ENCODE data around the gene KRTAP17-1.
"Not testable (repeated sequence)": the region's sequence is repeated elsewhere in the genome, so short reads cannot be mapped to it uniquely, and the experiment has no call there.

KRTAP17-1 gene, protein sequence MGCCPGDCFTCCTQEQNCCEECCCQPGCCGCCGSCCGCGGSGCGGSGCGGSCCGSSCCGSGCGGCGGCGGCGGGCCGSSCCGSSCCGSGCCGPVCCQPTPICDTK

DNA sequence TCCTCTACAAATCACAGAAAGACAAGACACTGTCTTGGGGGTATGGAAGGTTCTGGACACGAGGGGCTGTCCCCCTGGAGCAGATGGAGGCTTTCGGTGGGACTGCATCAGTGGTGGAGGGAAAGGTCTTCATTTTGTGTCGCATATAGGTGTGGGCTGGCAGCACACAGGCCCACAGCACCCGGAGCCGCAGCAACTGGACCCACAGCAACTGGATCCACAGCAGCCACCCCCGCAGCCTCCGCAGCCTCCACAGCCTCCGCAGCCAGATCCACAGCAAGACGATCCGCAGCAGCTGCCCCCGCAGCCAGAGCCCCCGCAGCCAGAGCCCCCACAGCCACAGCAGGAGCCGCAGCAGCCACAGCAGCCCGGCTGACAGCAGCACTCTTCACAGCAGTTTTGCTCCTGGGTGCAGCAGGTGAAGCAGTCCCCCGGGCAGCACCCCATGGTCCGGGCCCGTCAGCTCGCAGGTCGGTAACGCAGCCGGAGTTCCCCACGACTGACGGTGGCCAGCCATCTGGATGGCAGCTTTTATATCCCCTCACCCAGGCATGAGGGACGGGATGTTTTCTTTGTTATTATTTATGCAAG is at the start of gene KRTAP17-1:
KRTAP17-1 (minus strand) TSS at position 507 of the 591 bp plus-strand sequence; CDS start at position 447, 60 bp downstream.
- DNase-seq: no peak

DNA sequence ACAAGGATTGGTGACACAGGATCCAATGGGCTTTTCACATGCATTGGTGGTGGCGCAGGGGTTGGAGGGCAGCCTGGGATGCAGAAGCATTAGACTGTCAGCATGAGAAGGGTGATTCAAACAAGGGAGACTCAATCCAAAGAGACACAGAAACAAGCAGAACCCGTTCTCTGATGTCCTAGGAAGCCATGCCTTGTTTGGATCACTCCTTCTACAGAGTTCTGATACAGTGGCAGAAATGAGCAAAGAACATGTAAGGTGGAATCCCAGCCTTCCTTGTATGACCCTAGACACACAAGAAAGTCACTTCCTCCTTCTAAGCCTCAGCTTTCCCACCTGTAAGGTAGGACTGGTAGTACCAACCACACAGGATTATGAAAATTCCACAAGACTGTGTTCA is 48.4 kb upstream of the KRTAP17-1 start:
- no peak for DNase-seq

DNA sequence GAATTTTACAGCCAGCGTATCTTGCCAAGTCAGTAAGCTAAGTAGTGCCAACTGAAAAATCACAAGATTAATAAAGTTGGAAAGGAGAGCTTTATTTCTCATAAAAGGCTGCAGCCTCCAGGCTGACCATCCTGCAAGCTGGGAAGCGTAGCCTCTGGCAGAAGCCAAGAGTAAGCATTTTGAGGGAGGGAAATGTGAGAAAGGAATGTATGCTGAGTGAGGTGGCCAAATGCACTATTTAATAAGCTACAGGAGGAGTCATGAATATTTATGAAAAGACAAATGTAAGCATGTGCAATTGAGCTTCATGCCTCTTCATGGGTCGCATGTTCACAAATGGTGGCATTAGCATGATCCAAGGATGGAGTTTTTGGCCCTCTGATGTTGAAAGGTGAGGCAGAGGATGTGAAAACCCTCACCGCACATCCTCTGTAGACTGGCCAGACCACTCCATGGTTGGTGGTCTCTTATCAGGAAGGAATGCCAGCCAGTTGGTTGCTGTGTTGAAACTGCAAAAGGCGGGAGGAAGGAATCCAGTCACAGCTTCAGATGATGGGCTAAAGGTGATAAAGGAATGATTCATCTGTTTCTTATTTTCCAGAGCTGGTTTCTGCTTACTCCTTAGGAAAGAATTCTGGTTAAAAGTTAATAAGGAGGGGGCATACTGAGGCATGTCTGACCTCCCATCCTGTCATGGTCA is 44.9 kb upstream of the KRTAP17-1 start:
- DNase-seq: no peak

DNA sequence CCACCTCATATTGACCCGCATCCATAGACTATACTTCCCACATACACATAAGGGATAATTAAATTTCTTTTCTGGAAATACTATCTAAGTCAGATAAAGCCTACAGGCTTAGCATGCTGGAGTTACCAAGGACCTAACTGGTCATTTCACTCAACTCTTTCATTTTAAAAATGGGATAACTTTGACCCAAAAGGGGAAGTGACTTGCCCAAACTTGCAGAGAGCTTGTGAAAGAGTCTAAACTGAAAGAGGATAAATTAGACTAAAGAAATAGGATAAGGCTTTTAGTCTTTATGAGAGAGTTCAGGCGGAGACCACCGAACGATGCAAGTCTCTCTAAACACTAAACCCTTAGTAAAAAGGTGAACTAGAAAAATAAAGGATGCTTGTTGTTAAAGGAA is 39.0 kb upstream of the KRTAP17-1 start:
- DNase-seq: no peak

DNA sequence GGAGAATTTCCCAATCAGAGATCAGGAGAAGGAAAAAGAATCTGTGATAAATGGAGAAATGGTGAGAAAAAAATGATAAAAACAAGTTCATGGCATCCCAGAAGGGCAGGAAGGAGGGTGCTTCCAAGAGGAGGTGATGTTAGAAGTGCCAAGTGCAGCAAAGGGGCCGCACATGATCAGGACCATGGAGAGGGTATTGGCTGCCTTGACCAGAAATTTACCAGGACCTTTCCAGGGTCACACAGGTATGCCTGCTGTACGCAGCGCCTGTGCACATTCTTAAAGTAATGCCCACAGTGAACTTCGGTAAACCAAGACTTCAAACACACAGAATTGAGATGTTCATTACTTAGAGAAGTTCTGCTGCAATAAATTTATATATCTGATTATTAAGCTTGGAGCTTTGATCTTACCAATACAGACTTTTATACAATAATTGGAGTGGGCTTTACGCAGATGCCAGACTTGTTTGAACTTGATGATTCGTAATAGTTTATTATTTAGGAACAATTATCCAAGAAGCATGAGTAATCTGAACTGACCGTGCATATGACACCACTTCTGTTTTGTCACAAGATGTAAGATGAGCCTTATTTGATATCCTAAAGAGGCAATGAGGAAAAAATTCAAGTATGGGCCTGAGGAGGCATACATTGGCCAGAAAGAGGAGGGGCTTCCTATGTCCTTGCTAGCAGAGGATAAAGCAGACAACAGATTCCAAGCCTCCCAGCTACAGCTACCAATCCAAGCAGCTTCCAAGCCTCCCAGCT is 37.3 kb upstream of the KRTAP17-1 start:
- peak; percentile 43 for DNase-seq

DNA sequence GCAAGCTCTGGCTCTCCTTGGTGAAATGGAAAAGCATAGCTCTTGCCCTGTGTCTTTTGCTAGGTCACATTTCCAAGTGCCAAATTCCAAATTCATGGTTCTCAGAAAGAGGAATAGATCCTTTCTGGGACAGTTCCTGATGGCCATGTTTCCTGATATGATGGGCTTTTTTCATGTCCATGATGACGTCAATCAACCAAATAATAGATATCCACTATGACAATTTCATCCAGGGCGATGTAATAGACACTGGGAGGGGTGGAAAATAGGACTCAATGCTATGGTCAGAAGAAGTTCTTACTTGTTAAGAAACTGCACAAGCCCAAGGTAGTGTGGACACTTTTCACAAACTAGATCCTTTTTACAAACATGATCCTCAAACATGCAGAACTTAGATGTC is 35.7 kb upstream of the KRTAP17-1 start:
- DNase-seq: no peak

DNA sequence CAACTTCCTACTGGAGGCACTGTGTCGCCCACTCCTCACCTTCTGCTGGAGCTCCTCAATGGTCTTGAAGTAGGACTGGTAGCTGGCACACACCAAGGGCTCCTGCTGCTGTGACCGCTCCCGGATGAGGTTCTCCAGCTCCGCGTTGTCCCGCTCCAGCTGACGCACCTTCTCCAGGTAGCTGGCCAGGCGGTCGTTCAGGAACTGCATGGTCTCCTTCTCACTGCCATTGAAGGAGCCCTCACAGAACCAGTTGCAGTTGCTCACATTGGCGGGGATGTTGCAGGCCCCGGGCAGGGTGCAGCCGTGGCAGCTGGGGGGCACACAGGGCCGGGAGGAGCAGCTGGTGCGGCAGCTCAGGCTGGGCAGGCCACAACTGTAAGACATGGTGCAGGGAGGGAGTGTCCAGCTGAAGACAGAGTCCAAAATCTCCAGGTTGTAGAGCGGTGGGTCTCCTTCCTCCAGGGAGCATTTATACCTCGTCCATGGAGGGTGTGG is 34.9 kb upstream of the KRTAP17-1 start, which contains the start of gene KRT33A:
KRT33A (minus strand) TSS at position 448 of the 498 bp plus-strand sequence; CDS start at position 387, 61 bp downstream.
- not testable (repeated sequence) for DNase-seq

DNA sequence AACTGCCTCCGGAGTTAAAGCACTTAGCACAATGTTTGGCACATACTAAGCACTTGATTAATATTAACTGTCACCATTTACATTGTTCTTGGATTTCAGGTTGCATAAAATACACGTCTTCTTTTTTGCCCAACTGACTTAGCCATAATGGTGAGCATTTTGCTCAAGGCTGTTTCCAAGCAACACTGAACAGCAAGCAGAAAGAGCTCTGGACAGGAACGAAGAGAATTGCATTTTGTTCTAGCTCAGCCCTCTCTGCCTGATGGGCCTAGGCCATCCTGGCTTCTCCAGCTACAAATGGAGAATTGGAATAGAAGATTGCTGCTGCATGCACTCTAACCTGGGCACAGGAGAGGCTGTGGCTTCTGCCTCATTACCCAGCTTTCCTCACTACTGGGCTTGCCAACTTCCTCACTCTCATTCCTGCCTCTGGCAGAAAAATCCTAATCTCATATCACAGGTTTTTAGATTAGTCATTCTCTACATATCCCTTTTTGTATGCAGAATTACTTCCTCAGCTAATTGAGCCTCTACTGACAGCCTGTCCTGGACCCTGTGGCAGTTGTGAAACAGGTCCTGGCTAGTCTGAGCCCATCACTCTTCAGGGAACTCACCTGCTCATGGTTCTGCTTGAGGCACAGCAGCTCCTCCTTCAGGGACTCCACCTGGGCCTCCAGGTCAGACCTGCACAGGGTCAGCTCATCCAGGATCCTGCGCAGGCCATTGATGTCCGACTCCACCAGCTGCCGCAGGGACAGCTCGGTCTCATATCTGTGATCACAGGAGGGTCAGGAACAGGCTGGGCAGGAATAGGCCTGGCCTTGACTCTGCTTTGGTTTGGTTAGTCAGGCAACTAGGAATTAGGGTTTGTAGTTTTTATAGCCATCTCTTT is 32.6 kb upstream of the KRTAP17-1 start:
- DNase-seq: no peak

DNA sequence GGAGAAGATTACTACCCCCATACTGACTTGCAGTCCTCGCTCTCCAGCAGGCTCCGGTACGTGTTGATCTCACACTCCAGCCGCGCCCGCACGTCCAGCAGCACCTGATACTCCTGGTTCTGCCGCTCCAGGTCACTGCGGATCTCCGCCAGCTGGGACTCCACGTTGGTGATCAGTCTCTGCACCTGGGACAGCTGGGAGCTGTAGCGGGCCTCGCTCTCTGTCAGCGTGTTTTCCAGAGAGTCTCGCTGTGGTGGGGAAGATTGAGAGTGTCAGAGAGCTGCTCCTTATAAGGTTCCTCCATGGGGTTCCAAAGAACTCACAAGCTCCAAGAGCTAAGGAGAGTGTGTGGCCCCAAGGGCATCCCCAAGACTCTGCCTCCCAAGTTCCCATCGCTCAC is 30.9 kb upstream of the KRTAP17-1 start:
- DNase-seq: not testable (repeated sequence)

DNA sequence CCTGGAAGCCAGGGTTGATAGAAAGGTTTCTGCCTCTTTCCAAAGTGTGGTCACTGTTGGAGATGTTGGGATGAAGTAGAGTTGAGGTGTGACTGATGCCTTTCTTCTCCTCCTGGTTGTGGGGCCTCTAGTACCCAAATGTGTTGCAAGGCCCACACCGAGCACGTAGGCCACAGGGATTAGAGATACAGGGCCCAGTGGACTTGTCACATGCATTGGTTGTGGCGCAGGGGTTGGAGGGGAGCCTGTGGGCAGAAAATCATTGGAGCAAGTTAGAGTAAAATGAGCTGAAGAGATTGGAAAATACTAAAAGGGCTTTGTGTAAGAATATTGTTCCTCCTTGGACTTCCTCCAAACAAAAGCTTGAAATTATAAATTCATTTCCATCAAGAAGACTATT is 30.5 kb upstream of the KRTAP17-1 start:
- DNase-seq: no peak

DNA sequence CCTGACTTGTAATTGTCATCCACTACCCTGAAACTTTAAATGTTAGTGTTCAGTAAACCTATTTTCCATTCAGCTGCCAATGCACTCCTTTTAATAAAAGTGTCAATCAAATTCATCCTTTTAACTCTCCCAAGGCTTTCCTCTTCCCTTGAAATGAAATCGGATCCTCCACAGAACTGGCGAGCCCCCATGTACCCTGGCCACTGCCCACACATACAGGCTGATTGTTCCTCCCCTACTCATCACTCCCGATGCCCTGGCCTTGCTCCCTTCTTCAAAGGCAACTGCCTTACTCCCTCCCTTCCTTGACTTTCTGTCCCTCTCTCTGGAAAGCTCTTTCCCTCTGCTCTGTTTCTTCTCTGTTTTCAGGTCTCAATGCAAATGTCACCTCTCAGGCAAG is 27.5 kb upstream of the KRTAP17-1 start:
- no peak for DNase-seq

DNA sequence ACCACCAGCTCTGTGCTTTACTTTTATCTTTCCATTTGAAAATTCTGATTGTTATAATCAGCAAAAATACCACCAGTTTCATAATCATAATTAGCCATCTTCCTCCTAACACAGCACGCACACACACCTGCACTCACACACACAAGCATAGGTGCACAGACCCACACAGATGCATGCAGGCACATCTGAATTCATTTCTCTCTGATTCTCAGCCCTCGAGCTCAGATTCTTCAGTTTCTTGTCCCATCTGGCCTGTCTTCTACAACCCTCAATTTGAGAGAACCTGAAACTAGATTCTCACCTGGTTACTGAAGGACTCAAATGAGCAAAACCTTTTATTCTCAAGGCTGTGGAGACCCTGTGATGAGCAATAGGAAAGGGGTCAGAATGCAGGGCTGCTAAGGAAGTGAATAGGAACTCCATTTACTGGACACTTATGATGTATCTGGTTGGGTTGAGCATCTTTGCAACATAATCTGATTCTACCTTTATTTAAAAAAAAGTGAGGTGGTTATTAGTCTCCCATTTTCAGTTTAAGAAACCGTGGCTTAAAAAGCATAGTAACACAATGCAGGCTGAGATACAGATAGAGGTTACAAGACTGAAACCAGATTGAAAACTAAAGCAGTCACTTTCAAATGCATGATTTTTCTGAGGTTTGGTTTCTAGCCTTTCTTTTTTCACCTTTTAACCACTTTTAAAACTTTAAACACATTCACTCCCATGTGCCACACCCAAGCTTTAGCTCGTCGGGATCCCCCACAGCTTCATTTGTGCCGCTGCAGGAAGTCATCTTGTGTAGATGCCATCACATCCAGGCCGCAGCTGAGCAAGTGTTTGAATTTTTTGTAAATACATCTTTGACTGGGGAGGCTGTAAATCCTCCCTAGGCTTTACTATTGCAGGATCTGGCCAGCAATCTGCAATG is 25.7 kb upstream of the KRTAP17-1 start:
- no peak for DNase-seq

DNA sequence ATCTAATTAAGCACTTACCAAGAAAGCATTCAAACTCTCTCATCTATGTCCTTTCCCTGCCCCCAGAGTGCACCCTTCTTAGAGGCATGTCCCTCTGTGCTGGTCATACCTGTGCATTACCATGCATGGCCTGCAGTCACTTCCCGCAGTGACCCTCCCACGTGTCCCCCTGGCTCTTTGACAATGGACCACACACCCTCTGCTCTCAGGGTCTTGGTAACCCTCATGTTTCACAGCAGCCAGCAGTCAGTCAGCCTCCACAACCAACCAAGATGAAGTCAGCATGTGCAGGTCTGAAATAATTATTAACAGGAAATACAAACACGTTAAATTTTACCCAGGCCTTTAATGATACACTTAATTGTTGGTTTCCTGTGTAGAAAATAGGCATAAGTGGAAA is 25.0 kb upstream of the KRTAP17-1 start:
- no peak for DNase-seq

DNA sequence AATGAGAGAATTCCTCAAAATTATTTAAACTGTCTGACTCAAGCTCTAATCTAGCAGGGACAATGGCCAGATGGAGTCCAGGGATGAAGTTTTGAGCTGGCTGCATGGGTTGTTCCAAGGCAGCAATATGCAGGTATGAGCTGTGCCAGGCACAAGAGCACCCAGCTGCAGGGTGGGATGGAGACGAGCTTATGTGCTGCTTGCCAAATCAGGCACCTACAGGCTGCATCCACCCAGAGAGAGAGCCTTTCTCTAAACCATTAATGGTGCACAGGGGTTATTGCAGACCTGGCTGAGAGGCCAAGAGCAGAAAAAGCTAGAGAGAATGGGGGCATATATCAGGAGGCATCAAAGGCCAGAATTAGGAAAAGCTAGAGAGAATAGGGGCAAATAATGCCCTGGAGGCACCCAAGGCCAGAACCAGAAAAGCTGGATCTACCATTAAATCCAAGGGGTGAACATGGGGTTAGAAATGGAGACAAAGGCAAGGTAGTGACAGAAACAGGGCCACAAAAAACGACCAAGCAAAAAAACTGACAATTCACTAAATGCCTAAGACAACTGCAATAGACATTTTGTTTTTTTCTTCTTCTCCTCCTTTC is 24.2 kb upstream of the KRTAP17-1 start:
- peak; percentile 47 for DNase-seq

DNA sequence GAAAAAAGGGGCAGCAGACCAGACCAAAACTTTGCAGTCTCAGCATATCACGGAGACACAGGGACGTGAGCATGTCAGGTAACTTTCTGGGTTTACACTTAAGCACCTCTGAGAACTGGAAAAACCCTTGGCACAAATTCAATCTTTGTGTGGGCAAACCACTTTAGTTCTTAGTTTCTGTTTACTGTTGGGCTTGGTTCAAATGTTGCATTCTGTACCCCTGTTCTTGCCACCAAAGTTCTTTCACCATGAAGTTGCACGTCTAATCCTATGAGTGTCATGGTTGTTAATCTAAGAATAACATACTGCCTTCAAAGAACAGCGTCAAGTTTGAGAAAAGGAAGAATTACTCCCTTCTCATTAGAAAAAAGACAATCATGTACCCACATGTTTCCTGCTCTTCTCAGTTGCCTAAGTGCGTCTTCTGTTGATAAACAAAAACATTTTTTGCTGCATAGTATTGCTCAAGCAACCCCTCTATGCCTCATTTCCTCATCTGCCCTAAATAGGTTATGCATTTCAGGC is 23.5 kb upstream of the KRTAP17-1 start:
- peak; percentile 74 for DNase-seq

DNA sequence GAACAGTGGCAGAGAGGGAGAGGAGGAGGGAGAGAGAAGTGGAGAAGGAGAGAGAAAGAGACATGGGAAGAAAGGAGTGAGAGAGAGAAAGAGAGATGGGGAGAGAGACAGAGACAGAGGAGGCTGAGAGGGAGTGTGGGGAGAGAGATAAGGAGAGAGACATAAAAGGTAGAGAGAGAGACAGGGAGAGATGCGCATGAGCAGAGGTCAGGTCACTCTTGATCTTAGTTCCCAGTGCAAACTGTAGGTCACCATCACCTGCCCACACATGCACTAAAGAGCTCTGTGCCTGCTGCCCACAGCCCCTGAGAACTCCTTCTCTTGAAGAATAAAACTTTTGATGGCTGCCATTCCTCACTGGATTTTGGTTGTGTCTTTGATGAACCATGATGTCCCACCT is 20.2 kb upstream of the KRTAP17-1 start:
- DNase-seq: no peak

DNA sequence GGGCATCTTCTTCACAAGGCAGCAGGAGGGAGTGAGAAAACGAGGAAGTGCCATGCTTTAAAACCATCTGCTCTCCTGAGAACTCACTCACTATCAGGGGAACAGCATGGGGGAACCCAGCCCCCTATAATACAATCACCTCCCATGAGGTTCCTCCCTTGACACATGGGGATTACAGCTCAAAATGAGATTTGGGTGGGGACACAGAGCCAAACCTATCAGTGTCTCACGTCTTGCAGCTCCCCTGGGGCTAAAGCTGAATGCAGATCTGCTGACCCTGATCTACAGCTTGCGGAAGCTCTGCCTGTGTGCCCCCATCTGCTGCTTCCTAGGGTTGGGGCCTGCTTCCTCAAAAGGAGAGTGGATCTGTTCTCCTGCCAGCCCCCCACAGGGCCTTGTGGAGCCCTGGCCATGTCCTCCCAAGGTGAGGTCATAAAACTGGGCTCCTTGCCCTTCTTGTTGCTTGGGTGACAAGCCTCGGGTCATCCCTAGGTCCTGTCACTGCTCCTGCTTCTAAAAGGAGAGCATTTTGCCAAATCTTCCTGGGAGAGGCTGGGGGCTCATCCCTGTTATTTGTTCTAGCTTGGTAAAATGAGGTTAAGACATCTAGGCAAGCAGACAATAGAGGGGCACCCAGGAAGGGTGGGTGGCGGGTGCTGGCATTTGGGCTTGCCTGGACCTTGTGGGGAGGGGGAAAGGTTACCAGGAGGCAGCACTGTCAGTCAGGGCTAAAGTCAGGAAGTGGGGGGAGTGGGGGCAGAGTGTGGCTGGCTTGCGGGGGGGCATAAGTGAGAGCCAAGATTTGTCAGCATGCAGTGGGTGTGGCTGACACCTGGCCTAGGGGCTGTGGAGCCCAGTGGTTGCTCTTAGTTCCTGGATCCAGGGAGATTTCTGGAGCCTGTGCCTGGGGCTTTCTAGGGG is 19.1 kb upstream of the KRTAP17-1 start:
- DNase-seq: no peak

DNA sequence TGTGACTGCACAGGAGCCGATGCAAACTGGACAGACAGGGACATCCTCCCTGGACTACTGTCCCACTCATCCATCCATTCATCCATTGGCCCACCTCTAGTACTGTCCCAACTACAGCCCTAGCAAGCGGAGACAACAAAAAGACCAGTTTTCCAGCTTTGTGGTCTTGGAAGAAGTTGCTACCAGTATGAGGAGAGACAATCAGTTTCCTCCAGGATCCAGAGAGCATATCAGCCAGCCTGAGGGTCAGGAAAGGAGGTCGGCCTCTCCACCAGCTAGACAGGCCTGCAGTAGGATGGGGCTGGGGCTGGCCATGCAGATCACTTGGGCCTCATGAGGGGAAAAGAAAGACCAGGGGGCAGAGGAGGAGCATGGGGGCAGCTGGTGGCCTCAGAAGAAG is 18.3 kb upstream of the KRTAP17-1 start:
- no peak for DNase-seq

DNA sequence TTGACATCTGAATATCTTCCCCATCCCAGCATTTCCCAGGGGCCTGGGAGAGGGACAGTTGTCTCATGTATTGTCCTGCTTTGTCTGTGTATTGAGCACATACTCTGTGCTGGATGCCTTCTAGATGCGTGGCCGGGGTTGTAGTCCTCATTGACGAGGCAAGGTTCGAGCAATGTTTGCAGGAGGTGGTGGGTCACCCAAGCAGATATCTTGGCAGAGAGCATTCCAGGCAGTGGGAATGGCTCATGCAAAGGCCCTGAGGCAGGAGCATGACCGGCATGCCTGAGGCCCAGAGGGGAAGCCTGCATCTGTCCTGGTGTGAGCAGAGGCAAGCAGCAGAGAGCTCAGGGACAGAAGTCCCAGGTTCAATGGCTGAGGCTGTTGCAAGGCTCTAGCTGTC is 17.6 kb upstream of the KRTAP17-1 start:
- no peak for DNase-seq

Data from DMS79 treated with DMSO at 0.1 percent for 48 hours (cell line).